ENCODE data around the gene CD79B.

GRCh38 chr17:63916566-63917185 is 15.5 kb downstream of the CD79B start:
- no peak for TF ChIP-seq EZH2 (IDR thresholded peaks at IDR 0.05; ENCODE audit: insufficient read depth, low read length)
- TF ChIP-seq, protein P1, sequence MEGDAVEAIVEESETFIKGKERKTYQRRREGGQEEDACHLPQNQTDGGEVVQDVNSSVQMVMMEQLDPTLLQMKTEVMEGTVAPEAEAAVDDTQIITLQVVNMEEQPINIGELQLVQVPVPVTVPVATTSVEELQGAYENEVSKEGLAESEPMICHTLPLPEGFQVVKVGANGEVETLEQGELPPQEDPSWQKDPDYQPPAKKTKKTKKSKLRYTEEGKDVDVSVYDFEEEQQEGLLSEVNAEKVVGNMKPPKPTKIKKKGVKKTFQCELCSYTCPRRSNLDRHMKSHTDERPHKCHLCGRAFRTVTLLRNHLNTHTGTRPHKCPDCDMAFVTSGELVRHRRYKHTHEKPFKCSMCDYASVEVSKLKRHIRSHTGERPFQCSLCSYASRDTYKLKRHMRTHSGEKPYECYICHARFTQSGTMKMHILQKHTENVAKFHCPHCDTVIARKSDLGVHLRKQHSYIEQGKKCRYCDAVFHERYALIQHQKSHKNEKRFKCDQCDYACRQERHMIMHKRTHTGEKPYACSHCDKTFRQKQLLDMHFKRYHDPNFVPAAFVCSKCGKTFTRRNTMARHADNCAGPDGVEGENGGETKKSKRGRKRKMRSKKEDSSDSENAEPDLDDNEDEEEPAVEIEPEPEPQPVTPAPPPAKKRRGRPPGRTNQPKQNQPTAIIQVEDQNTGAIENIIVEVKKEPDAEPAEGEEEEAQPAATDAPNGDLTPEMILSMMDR (IDR thresholded peaks at IDR 0.05; ENCODE audit: insufficient read depth, low read depth, low read length), result no peak

Data from astrocyte (in vitro differentiated cells and primary cell).